T-helper 22 cell (primary cell): ENCODE data around the gene HINT1.
"Not testable (repeated sequence)": the region's sequence is repeated elsewhere in the genome, so short reads cannot be mapped to it uniquely, and the experiment has no call there.

Experiments
- DNase-seq: peaks from one replicate; pipeline ENCODE4 v3.0.0-alpha.2; 2020; ENCODE audit warnings: low read depth

HINT1 gene

DNA sequence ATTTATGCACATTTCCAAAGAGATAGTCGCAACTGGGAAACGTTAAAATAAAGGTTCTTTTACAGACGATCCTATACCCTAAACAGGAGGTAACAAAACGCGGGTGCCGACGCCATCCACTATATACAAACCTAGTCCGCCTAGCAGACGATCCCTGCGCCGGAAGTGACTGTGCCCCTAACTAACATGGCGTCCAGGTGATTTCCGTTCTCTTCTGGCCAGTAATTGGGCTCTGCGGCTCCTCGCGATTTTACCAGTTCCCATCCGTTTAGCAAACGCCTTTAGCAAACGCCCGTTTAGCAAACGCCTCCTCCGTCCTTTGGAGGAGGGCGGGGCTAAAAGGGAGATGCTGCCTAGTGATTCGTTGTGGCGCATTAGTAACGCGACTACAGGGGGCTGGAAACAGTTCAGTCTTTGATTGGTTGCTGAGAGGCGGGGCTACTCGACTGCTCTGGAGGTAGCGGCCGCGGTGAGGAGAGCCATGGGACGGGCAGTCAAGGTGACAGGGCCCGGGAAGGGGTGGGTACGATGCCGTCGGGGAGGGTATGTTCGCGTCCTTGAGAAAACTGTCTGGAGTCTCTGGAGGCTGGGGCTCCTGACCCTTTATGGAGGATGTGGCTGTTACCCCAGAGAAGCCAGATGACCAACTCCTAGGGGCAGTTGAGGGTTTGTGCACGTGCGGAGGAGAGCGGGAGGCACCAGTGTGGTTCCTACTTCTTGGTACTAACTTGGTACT, 5.7 kb upstream of the HINT1 start, which contains the start of gene LYRM7:
Gene LYRM7 (plus strand): TSS at position 405 of the 736 bp plus-strand sequence. CDS start 77 bp downstream, at position 482.
- peak; percentile 96 for DNase-seq

DNA sequence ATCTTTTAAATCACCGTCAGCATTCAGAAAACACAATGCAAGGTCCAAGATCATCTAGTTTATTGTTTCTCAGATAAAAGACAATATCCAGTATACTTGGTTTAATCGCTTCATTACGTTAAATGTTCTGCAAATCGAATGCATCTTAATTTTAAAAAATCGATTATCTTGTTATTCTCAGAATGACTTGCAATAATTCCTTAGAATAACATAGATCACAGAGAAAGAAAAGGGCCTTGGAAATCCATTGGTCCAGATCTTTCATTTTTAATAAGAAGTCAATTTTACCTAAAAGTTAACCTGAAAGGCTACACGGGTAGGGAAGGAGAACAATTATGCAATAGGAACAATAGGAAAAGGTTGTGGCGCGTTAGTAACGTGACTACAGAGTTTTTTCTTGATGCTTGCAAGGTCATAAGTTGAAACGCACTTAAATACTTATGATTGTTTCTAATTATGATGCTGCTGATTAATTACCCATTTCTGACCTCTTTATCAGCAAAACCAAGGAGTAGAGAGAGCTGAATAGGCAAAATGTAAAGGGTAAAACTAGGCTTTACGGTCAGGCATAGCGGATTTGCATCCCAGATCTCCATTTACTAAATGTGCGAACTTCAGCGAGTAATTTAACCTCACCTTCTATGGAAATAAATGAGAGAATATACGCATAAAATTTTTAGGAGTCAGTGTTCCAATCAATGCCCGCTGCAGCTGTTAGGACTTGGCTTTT, 4.9 kb upstream of the HINT1 start:
- DNase-seq, result no peak

DNA sequence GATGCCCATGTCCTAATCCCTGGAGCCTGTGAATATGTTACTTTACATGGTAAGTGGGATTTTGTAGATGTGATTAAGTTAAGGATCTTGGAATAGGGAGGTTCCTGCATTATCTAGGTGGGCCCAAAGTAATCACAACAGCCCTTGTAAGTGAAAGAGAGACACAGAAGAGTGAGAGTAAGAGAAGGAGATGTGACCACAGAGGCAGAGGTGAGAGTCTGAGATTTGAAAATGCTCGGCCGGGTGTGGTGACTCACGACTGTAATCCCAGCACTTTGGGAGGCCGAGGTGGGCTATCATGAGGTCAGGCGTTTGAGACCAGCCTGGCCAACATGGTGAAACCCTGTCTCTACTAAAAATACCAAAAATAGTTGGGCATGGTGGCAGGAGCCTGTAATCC, 2.6 kb upstream of the HINT1 start:
- DNase-seq, result no peak

DNA sequence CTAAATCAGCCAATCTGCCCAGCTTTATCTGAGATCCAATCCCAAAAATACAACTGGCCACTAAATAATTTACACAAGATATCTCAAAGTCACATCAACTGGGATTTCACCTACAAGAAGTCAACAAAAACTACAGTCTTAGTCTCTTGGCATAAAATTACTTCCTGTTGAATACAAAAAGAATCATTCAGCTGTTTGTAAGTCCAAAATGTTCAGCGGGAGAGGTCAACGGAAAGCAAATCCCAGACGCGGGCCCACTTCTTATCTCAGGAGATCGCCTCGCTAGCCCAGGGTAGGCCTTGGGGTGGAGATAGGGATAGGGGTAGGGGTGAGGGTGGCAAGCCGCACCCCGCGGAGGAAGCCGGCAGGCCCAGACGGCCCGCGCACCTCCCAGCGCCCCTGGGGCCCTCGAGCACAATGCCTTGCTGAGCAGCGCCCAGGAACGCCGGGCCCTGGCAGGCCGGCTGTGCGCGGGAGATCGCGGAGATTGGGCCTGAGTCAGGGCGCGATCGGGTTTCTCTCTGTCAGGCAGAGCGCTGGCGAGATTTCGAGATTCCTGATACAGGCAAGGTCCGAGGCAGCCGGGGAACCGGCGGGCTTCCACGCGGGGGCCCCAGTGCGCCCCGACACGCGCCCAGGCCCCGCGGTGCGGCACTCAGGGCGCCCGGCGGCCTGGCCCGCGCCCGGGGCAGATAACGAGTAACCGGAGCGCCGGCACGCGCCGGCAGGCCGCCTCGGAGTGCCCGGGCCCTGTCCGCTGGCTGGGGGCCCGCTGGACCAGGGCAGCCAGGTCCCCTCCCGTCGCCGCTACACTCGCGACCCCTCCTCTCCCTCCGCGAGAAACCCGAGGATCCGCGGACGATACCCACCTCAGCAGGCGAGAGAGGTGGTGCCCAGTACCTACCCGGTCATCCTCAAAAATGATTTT, 601 bp downstream of the HINT1 start:
- peak; percentile 46 for DNase-seq

DNA sequence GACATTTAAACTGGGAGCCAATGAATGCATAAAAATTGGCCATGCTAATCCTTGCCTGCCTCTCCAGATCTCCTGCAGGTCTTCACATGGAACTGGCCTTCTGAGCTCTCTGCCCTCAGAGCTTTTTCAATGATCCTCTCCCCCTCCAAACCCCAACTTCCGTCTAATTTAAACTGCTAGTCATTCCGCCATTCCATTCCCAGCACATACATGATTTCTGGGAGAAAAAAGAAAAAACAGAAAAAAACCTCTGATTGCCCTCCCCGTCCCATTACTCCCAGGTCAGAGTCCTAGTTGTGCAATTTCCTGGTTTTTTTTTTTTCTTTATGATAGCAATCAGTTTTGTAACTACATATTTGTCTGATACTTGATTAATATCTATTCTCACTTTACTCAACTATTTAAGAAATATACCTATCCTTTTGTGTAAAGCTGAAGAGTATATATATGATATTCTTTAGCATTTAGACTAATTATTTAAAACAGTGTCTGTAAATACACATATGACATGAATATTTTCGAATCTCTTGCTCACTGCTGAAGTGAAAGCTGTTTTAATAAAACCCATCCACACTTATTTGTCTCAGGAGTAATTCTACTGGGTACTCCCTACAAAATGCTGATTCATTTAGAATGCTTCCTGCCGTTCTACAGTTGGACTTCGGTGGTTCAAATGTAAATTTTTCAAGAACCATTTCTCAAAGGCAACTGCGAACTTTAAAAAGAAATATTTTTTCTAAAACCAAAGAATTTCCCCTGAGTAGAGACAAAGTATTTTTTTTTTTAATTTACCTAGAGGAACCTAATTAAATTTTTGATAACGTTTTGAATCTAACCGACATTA, 1.6 kb downstream of the HINT1 start:
- DNase-seq, result no peak

DNA sequence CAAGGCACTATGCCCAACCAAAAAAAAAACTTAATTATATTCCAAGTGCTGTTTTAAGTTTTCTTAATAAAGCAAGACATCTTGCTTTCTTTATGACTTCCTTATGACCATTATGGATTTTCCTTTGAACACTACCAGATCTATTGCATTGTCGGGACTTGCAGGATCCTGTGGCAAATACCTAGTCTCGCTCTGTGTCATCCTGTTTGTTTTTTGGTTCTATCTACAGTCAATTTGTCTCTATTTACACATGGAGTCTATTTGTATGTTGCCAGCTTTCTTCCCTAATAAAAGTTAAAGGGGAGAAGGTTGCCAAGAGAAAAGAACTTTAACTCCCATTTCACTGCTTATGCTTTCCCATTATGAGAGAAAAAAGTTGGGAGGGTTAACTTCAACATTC, 4.9 kb downstream of the HINT1 start:
- DNase-seq, result no peak

DNA sequence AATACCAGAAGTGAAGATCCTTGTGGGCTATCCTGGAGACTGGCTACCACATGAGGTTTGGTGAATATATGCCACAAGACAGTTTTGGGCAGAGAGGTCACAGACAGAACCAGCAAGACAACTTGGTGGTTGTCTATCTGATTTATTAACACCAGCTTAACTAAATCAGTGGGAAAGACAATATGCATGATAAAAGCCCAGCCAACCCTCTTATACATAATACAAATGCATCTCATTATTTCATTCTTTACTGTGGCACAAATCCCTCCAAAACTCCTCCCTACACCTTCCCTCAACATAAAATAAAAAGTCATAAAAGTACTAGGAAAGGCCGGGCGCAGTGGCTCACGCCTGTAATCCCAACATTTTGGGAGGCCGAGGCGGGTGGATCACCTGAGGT, 8.1 kb downstream of the HINT1 start:
- no peak for DNase-seq

DNA sequence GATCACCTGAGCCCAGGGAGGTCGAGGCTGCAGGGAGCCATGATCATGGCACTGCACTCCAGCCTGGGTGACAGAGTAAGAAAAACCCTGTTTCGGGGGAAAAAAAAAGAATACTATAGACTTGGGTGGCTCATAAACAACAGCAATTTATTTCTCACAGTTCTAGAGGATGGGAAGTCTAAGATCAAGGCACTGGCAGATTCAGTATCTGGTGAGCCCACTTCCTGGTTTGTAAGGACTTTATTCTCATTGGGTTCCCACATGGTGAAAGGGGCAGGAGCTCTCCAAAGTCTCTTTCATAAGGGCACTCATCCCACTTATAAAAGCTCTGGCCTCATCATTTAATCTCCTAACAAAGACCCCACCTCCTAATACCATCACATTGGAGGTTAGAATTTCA, 8.7 kb downstream of the HINT1 start:
- no peak for DNase-seq

DNA sequence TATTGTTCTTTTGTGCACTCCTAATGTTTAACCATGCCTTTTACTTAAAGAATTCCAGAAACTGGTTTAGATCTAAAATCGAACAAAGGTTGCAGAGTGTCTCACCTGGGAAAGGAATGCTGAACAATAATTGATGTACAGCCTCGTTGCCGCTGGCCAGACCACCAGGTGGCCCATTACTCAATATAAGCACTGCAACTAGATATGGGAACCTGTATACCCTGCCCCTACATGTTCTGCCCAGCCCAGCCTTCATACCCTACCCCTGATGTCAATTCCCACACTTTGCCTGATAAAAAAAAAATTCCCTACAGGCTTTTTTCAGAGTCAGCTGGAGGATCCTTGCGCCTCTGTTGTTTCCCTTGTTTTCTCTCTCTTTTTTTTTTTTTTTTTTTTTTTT, 13.8 kb downstream of the HINT1 start:
- no peak for DNase-seq

DNA sequence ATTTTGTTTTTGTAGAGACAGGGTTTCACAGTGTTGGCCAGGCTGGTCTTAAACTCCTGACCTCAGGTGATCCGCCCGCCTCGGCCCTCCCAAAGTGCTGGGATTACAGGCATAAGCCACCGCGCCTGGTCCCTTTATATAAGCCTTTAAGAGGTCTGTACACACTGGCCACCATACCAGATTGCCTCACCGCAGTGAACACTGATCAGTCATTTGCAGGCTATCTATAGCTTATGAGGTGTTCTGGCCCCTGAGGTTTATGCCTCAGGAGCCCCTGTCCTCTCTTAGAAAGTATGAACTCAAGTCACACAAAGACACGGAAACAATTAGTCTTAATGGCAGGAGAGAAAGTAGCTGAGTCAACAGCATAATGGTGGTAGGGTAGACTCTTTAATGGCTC, 14.6 kb downstream of the HINT1 start:
- no peak for DNase-seq

DNA sequence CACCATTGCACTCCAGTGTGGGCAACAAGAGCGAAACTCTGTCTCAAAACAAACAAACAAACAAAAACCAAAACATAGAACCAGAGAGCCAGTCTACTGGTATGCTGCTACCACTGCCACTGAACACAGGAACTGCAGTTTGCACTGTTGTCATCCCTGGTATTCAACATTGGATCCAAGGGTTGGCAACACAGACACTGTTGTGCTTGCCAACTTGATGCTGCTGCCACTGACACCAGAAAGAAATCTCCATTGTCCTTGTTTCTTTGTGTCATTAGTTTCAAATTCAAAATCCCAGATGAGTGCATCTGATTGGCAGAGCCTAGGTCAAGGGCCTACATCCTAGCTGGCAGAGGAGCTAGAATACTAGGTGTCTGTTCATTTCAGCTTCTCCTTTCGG, 16.2 kb downstream of the HINT1 start:
- DNase-seq, result no peak

DNA sequence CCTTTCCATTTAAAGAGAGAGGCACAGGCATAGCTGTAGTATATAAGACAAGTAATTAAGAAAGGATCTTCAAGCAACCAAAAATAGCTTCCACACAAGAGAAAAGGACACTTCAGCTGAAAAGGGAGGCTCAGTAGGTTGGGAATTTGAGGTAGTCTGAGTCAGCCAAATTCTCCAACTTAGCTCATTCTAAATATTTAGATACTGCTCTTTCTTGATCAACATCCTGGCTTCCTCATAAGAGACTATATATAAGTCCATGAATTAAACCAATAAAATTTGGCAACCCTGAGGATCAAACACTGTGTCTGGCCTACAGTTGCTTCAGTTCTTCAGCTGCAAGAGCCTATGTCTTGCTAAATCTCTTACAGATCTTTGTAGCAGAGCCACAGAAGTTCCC, 17.8 kb downstream of the HINT1 start:
- DNase-seq, result no peak

DNA sequence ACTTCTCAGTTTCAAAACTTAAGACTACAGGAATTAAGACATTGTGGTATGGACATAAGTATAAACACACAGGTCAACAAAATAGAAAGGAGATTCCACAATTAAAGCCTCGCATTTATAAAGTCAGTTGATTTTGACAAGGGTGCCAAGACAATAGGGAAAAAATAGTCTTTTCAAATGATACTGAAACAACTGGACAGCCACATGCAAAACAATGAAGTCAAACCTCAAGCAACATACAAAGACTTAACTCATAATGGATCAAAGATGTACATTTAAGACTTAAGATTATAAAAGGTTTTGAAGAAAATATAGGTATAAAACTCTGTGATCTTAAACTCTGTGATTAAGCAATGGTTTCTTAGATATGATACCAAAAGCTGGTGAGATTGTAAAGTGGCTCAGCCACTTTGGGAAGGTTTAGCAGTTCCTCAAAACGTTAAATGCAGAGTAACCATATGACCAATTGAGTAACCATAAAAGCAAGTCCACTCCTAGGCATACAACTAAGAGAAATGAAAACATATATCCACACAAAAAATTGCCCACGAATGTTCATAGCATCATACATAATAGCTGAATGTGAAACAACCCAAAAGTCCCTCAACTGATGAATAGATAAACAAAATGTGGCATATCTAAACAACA, 22.0 kb downstream of the HINT1 start:
- no peak for DNase-seq

DNA sequence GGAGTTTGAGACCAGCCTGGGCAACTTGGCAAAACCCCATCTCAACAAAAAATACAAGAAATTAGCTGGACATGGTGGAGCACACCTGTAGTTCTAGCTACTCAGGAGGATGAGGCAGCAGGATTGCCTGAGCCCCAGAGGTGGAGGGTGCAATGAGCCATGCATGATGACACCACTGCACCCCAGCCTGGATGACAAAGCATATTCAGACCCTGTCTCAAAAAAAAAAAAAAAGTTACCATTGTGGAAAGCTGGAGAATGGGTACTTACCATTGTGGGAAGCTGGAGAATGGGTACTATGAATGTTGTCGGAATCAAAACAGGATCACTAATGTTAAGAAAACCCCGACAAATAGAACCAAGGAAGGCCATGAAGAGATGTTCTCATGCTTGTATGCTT, 25.7 kb downstream of the HINT1 start:
- no peak for DNase-seq

DNA sequence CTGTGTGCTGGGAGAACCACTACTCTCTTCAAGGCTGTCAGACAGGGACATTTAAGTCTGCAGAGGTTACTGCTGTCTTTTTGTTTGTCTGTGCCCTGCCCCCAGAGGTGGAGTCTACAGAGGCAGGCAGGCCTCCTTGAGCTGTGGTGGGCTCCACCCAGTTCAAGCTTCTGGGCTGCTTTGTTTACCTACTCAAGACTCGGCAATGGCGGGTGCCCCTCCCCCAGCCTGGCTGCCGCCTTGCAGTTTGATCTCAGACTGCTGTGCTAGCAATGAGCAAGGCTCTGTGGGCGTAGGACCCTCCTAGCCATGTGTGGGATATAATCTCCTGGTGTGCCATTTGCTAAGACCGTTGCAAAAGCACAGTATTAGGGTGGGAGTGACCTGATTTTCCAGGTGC, 26.6 kb downstream of the HINT1 start:
- not testable (repeated sequence) for DNase-seq

DNA sequence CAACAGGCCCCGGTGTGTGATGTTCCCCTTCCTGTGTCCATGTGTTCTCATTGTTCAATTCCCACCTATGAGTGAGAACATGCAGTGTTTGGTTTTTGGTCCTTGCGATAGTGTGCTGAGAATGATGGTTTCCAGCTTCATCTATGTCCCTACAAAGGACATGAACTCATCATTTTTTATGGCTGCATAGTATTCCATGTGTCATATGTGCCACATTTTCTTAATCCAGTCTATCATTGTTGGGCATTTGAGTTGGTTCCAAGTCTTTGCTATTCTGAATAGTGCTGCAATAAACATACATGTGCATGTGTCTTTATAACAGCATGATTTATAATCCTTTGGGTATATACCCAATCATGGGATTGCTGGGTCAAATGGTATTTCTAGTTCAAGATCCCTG, 32.0 kb downstream of the HINT1 start:
- not testable (repeated sequence) for DNase-seq

DNA sequence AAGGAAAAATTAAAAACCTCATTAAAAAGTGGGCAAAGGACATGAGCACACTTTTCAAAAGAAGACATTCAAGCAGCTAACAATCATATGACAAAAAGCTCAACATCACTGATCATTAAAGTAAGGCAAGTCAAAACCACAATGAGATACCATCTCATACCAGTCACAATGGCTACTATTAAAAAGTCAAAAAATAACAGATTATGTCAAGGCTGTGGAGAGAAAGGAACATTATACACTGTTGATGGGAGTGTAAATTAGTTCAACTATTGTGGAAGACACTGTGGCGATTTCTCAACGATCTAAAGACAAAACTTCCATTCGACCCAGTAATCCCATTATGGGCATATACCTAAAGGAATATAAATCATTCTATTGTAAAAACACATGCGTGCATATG, 35.8 kb downstream of the HINT1 start:
- DNase-seq, result no peak

DNA sequence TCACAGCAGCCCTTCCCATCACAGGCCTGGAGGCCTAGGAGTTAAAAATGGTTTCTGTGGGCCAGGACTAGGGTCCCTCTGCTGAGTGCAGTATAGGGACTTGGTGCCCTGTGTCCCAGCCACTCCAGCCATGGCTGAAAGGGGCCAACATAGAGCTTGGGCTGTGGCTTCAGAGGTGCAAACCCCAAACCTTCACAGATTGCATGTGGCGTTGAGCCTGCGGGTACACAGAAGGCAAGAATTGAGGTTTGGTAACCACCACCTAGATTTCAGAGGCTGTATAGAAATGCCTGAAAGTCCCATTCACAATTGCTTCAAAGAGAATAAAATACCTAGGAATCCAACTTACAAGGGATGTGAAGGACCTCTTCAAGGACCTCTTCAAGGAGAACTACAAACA, 37.8 kb downstream of the HINT1 start:
- DNase-seq, result not testable (repeated sequence)

DNA sequence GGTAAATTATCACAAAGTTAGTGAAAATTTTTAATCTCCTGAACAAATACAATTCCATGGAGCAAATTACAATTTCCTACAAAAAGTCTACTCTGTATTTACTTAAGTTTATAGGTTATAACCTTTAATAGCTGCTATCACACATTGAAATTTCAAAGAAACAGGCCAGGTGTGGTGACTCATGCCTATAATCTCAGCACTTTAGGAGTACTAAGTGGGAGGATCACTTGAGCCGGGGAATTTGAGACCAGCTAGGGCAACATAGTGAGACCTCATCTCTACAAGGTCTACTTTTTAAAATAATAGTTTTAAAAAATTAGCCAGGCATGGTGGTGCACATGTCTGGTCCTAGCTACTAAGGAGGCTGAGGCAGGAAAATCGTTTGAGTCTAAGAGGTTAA, 50.3 kb downstream of the HINT1 start:
- no peak for DNase-seq

DNA sequence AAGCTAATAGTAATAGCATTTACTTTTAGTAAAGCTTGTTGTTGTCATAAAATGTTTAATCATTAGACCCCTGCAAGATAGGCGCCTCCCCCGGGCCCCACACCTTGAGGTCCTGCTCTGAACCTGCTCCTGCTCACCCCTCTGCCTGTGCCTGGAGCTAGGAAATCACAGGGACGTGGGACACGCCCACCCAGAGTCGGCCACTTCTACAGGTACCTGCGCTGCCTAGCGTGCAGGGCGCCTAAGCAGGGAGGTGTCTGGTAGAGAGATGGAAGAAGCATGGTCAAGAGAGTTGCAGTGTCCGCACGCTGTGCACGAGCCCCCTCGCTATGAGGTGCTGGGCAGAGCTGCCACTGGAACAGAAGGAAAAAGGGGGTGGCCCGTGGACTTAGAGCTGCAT, 52.6 kb downstream of the HINT1 start:
- no peak for DNase-seq

DNA sequence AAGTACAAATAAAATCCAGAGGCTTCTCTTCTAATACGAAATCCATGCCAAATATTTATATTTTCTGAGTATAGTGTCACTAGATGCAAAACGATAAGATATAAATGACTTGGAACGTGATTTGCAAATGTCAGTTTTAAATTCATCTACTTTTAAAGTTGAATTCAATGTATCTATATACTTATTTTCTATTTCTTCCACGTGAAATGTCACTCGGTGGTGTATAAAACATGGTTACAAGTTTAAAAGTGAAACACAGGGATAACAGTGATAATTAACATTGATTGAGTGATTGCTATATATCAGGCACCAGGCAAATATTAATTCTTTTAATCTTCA, 54.8 kb downstream of the HINT1 start:
- no peak for DNase-seq
